ENCODE measurements around the gene ARRB1. TPM values are rescaled to one million over a fixed set of nuclear protein-coding genes. Genes with fewer than 3 reads are reported as not detected.

ARRB1 gene
- total RNA-seq, 1 experiment from 2014 or later: 90.1 TPM

- TF ChIP-seq AFF4 (CRISPR knock-in tag; IDR thresholded peaks at IDR 0.05; ENCODE audit: borderline replicate concordance): no peak
- peak; percentile 54; the same call in 1 of the 2 replicates for TF ChIP-seq ETV6 (CRISPR knock-in tag; IDR thresholded peaks at IDR 0.05)
- no peak for TF ChIP-seq ATF3 (CRISPR knock-in tag; conservative IDR thresholded peaks at IDR 0.05)
- TF ChIP-seq HMGXB4 (CRISPR knock-in tag; IDR thresholded peaks at IDR 0.05): no peak
- TF ChIP-seq FOXK1 (CRISPR knock-in tag; IDR thresholded peaks at IDR 0.05): 0 out of 2 replicates have a peak, but pooled peaks have one; percentile 23
- TF ChIP-seq ZNF138 (CRISPR knock-in tag; conservative IDR thresholded peaks at IDR 0.05): no peak
- no peak for TF ChIP-seq ZNF671 (CRISPR knock-in tag; IDR thresholded peaks at IDR 0.05)
- TF ChIP-seq HMGA2 (CRISPR knock-in tag; IDR thresholded peaks at IDR 0.05): no peak
- no peak for TF ChIP-seq JUN (CRISPR knock-in tag; IDR thresholded peaks at IDR 0.05)
- TF ChIP-seq ZNF423 (CRISPR knock-in tag; IDR thresholded peaks at IDR 0.05): no peak
- DNase-seq (ENCODE audit: low spot score): no peak
- Mint-ChIP-seq H3K9me3 (no peaks in the 10 kb centered on the region), H3K4me1 (peaks cover 58% of the 10 kb centered on the region), H3K27me3 (ENCODE audit: low read depth) (no peaks in the 10 kb centered on the region), H3K4me3 (no peak overlapping the region), H3K36me3 (no peaks in the 10 kb centered on the region), H3K27ac (peak overlapping the region; percentile 98)
- CTCF ChIA-PET: no interaction called here
- peak; percentile 84 for ATAC-seq
- POLR2A ChIA-PET: no interaction called here
Measured at GRCh38 chr11:75303544-75304224, 47.8 kb downstream of the ARRB1 start.

- no peak for DNase-seq (ENCODE audit: low spot score)
- Mint-ChIP-seq H3K27ac (peak overlapping the region; percentile 66), H3K9me3 (no peaks in the 10 kb centered on the region), H3K36me3 (no peaks in the 10 kb centered on the region), H3K4me3 (no peak overlapping the region), H3K27me3 (ENCODE audit: low read depth) (no peaks in the 10 kb centered on the region), H3K4me1 (peaks cover 55% of the 10 kb centered on the region)
- CTCF ChIA-PET: interaction anchor here (0.9 to 1.1 kb wide), 2 partner anchors 61 to 149 kb away, joined by 3 to 5 read pairs; no protein-coding TSS in a partner anchor
- POLR2A ChIA-PET: no interaction called here
- ATAC-seq: no peak
- TF ChIP-seq ATF6 (CRISPR knock-in tag; IDR thresholded peaks at IDR 0.05) (no peak), CREB1 (CRISPR knock-in tag; IDR thresholded peaks at IDR 0.05) (no peak), CDX4 (CRISPR knock-in tag; IDR thresholded peaks at IDR 0.05; ENCODE audit: borderline replicate concordance) (no peak), IRF2 (CRISPR knock-in tag; IDR thresholded peaks at IDR 0.05; ENCODE audit: borderline replicate concordance, low read depth) (no peak), ZBTB43 (CRISPR knock-in tag; IDR thresholded peaks at IDR 0.05) (no peak), HMGXB4 (CRISPR knock-in tag; IDR thresholded peaks at IDR 0.05) (no peak), AFF4 (CRISPR knock-in tag; IDR thresholded peaks at IDR 0.05; ENCODE audit: borderline replicate concordance) (no peak), RORB (CRISPR knock-in tag; IDR thresholded peaks at IDR 0.05) (no peak), MXD4 (CRISPR knock-in tag; IDR thresholded peaks at IDR 0.05; ENCODE audit: borderline replicate concordance) (no peak), FOXP1 (CRISPR knock-in tag; IDR thresholded peaks at IDR 0.05; ENCODE audit: borderline replicate concordance) (no peak)
Measured at GRCh38 chr11:75302371-75302770, 49.1 kb downstream of the ARRB1 start.
